HepG2 (cell line): ENCODE measurements around the gene SEPHS2. TPM values are rescaled to one million over a fixed set of nuclear protein-coding genes. Genes with fewer than 3 reads are reported as not detected.
A peak's percentile ranks its signal among the peaks of the same experiment; 100 is the strongest.

Experiments used
- FOSL2 ChIP-seq: sonication (generic); formaldehyde crosslinking; IDR thresholded peaks from 2 replicates; pipeline ENCODE4 v1.4.0; 2020; ENCODE audit warnings: missing genetic modification reagents
- GFI1 ChIP-seq: sonication (generic); formaldehyde crosslinking; IDR thresholded peaks from 2 replicates; pipeline ENCODE4 v1.5.0; 2020; ENCODE audit warnings: missing genetic modification reagents, mild to moderate bottlenecking, borderline replicate concordance
- GZF1 ChIP-seq: sonication (generic); formaldehyde crosslinking; IDR thresholded peaks from 2 replicates; pipeline ENCODE4 v1.5.1; 2020; ENCODE audit warnings: mild to moderate bottlenecking, missing genetic modification reagents
- HMG20B ChIP-seq: conservative IDR thresholded peaks from 2 replicates; pipeline ENCODE4 v1.6.1; 2016; ENCODE audit warnings: missing genetic modification reagents, missing compliant biosample characterization
- KDM5B ChIP-seq: sonication (generic); formaldehyde crosslinking; IDR thresholded peaks from 2 replicates; pipeline ENCODE4 v1.4.0; 2020; ENCODE audit warnings: missing genetic modification reagents, mild to moderate bottlenecking, borderline replicate concordance
- MEIS1 ChIP-seq: sonication (generic); formaldehyde crosslinking; IDR thresholded peaks from 2 replicates; pipeline ENCODE4 v1.9.0; 2021; ENCODE audit warnings: mild to moderate bottlenecking, missing genetic modification reagents, moderate library complexity, borderline replicate concordance
- MEIS2 ChIP-seq: sonication (generic); formaldehyde crosslinking; IDR thresholded peaks from 2 replicates; pipeline ENCODE4 v1.9.0; 2021; ENCODE audit warnings: mild to moderate bottlenecking, missing genetic modification reagents
- NONO ChIP-seq, 2 experiments: fragments of 450-650 bp in 1 of 2; sonication (generic) in 1 of 2; formaldehyde crosslinking in 1 of 2; IDR thresholded peaks in 1 of 2; conservative IDR thresholded peaks in 1 of 2; 2 replicates each; pipeline versions ENCODE4 v1.6.1 to v1.8.0; 2017 to 2022; ENCODE audit warnings: mild to moderate bottlenecking in 1 of 2, missing genetic modification reagents in 1 of 2, moderate library complexity in 1 of 2
- POLR2AphosphoS5 ChIP-seq: IDR thresholded peaks from 2 replicates; pipeline ENCODE4 v1.6.1; 2012; ENCODE audit warnings: low read depth, low read length
- SMC3 ChIP-seq: IDR thresholded peaks from 2 replicates; pipeline ENCODE4 v1.6.1; 2011; ENCODE audit warnings: low read length, improper control_type of control experiment
- TEAD3 ChIP-seq: optimal IDR thresholded peaks from 2 replicates; pipeline ENCODE3; 2016; ENCODE audit warnings: borderline replicate concordance
- YEATS2 ChIP-seq: sonication (generic); formaldehyde crosslinking; IDR thresholded peaks from 2 replicates; pipeline ENCODE4 v1.4.0; 2020; ENCODE audit warnings: missing genetic modification reagents, borderline replicate concordance
- ZFYVE20 ChIP-seq: sonication (generic); formaldehyde crosslinking; IDR thresholded peaks from 2 replicates; pipeline ENCODE4 v1.8.0; 2023; ENCODE audit warnings: low read depth, mild to moderate bottlenecking, moderate library complexity, missing genetic modification reagents, borderline replicate concordance
- ZKSCAN1 ChIP-seq: fragments of 150-350 bp; IDR thresholded peaks from 2 replicates; pipeline ENCODE4 v1.6.1; 2014; ENCODE audit warnings: low read length
- ZKSCAN5 ChIP-seq: sonication (generic); formaldehyde crosslinking; IDR thresholded peaks from 2 replicates; pipeline ENCODE4 v1.5.1; 2020; ENCODE audit warnings: mild to moderate bottlenecking, missing genetic modification reagents
- ZNF143 ChIP-seq: sonication (generic); formaldehyde crosslinking; IDR thresholded peaks from 2 replicates; pipeline ENCODE4 v1.4.0; 2020; ENCODE audit warnings: missing genetic modification reagents
- ZNF24 ChIP-seq: fragments of 450-650 bp; IDR thresholded peaks from 2 replicates; pipeline ENCODE4 v1.6.1; 2017; ENCODE audit warnings: antibody characterized with exemption, mild to moderate bottlenecking
- ZNF256 ChIP-seq: sonication (generic); formaldehyde crosslinking; conservative IDR thresholded peaks from 2 replicates; pipeline ENCODE4 v1.4.0; 2020; ENCODE audit warnings: missing genetic modification reagents
- ZNF3 ChIP-seq: IDR thresholded peaks from 2 replicates; pipeline ENCODE4 v1.7.0; 2017; ENCODE audit warnings: inconsistent platforms
- ZNF367 ChIP-seq: sonication (generic); formaldehyde crosslinking; IDR thresholded peaks from 2 replicates; pipeline ENCODE4 v1.4.0; 2020; ENCODE audit warnings: missing genetic modification reagents, borderline replicate concordance
- ZNF446 ChIP-seq: sonication (generic); formaldehyde crosslinking; IDR thresholded peaks from 2 replicates; pipeline ENCODE4 v1.5.0; 2020; ENCODE audit warnings: mild to moderate bottlenecking, missing genetic modification reagents
- ZNF569 ChIP-seq: sonication (generic); formaldehyde crosslinking; IDR thresholded peaks from 2 replicates; pipeline ENCODE4 v1.5.0; 2020; ENCODE audit warnings: mild to moderate bottlenecking, missing genetic modification reagents, moderate library complexity, borderline replicate concordance
- ZNF615 ChIP-seq: sonication (generic); formaldehyde crosslinking; IDR thresholded peaks from 2 replicates; pipeline ENCODE4 v1.5.0; 2020; ENCODE audit warnings: mild to moderate bottlenecking, missing genetic modification reagents, borderline replicate concordance
- ZNF737 ChIP-seq: sonication (generic); formaldehyde crosslinking; IDR thresholded peaks from 2 replicates; pipeline ENCODE4 v1.5.0; 2020; ENCODE audit warnings: missing genetic modification reagents, mild to moderate bottlenecking, borderline replicate concordance
- ZNF747 ChIP-seq: sonication (generic); formaldehyde crosslinking; IDR thresholded peaks from 2 replicates; pipeline ENCODE4 v1.8.1; 2023; ENCODE audit warnings: missing genetic modification reagents, mild to moderate bottlenecking, borderline replicate concordance
- polyA plus RNA-seq, 8 experiments: library from polyadenylated mRNA; depleted of rRNA in 3 of 8; stranded (reverse) in 7 of 8; unstranded in 1 of 8; fragments of >200 nt; fragmentation: Illumina TruSeq in 4 of 8; extraction: Trizol in 4 of 8; gene quantifications; 2 replicates each; pipeline versions ENCODE4 v1.2.1 to v1.2.3, GENCODE V29; 2011 to 2016; ENCODE audit warnings: low read depth in 4 of 8, missing spikeins in 1 of 8, mixed read lengths in 1 of 8; ENCODE audit not compliant: insufficient read depth in 1 of 8
- total RNA-seq, 5 experiments: library from RNA; depleted of rRNA; stranded (reverse); fragments of >200 nt; fragmentation: Illumina TruSeq; extraction: Trizol; gene quantifications; 2 replicates each; pipeline ENCODE4 v1.2.3, GENCODE V29; 2016; ENCODE audit warnings: low read depth in 1 of 5
- TF ChIP-seq, protein P1 (sequence below): sonication (generic); formaldehyde crosslinking; IDR thresholded peaks from 2 replicates; pipeline ENCODE4 v1.9.0; 2022; ENCODE audit warnings: low read depth, missing genetic modification reagents
- TF ChIP-seq, protein P2 (sequence below): sonication (generic); formaldehyde crosslinking; IDR thresholded peaks from 2 replicates; pipeline ENCODE4 v1.4.0; 2020; ENCODE audit warnings: missing genetic modification reagents

The SEPHS2 gene
- total and polyA plus RNA-seq, 2 of the 13 experiments (the other 11 are each of a cell fraction or from before 2014, with no cell fraction given) = 20.7 to 127 TPM

DNA sequence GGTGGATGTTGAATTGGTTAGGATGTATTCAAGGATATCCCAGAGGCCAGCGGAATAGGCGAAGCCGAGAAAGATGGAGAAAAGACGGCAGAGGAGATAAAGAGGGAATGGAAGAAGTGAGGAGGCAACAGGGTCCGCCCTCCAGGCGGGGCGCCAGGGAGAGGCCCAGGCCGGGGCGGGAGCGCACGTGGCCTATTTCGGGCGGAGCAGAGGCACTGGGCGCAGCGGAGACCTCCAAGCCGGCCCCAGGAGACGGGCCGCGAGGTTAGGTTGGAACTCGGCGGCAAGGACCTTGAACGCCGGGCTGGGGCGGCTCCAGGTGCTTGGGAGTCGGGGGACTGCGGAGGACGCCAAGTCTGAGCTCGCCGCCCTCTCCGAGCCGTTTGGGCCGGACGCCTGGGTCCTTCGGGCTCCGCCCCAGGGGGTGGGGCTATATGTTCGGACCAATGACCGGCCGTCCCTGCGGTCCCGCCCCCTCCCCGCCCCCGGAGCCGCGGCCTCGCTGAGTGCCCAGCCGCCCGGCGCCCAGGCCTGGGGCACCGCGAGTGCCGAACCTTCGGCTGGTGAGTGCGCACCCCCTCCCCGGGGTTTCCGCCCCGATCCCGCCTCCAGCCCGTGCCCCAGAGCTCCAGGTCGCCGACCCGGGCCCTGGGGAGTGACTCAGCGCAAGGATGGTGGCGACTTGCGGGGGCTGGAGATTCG is 38.4 kb downstream of the SEPHS2 start, which contains the start of gene ZNF771 (continued):
- TF ChIP-seq, protein P1, sequence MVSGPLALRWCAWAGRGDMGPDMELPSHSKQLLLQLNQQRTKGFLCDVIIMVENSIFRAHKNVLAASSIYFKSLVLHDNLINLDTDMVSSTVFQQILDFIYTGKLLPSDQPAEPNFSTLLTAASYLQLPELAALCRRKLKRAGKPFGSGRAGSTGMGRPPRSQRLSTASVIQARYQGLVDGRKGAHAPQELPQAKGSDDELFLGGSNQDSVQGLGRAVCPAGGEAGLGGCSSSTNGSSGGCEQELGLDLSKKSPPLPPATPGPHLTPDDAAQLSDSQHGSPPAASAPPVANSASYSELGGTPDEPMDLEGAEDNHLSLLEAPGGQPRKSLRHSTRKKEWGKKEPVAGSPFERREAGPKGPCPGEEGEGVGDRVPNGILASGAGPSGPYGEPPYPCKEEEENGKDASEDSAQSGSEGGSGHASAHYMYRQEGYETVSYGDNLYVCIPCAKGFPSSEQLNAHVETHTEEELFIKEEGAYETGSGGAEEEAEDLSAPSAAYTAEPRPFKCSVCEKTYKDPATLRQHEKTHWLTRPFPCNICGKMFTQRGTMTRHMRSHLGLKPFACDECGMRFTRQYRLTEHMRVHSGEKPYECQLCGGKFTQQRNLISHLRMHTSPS (CRISPR knock-in tag) = peak; percentile 72
- TF ChIP-seq, protein P2, sequence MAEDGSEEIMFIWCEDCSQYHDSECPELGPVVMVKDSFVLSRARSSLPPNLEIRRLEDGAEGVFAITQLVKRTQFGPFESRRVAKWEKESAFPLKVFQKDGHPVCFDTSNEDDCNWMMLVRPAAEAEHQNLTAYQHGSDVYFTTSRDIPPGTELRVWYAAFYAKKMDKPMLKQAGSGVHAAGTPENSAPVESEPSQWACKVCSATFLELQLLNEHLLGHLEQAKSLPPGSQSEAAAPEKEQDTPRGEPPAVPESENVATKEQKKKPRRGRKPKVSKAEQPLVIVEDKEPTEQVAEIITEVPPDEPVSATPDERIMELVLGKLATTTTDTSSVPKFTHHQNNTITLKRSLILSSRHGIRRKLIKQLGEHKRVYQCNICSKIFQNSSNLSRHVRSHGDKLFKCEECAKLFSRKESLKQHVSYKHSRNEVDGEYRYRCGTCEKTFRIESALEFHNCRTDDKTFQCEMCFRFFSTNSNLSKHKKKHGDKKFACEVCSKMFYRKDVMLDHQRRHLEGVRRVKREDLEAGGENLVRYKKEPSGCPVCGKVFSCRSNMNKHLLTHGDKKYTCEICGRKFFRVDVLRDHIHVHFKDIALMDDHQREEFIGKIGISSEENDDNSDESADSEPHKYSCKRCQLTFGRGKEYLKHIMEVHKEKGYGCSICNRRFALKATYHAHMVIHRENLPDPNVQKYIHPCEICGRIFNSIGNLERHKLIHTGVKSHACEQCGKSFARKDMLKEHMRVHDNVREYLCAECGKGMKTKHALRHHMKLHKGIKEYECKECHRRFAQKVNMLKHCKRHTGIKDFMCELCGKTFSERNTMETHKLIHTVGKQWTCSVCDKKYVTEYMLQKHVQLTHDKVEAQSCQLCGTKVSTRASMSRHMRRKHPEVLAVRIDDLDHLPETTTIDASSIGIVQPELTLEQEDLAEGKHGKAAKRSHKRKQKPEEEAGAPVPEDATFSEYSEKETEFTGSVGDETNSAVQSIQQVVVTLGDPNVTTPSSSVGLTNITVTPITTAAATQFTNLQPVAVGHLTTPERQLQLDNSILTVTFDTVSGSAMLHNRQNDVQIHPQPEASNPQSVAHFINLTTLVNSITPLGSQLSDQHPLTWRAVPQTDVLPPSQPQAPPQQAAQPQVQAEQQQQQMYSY (CRISPR knock-in tag) = no peak
- TF ChIP-seq HMG20B (CRISPR knock-in tag) = no peak
- no peak for TF ChIP-seq ZNF737 (CRISPR knock-in tag)
- no peak; the same call in 1 of the 2 replicates for TF ChIP-seq ZNF446 (CRISPR knock-in tag)
- TF ChIP-seq ZNF256 (CRISPR knock-in tag) = no peak; the same call in 1 of the 2 replicates
- TF ChIP-seq YEATS2 (CRISPR knock-in tag) = peak; percentile 82
- peak; percentile 78; the same call in 1 of the 2 replicates for TF ChIP-seq GFI1 (CRISPR knock-in tag)
- no peak for TF ChIP-seq NONO (IDR thresholded peaks at IDR 0.05)
- peak; percentile 88 for TF ChIP-seq NONO (CRISPR knock-in tag; conservative IDR thresholded peaks at IDR 0.05)
- no peak for TF ChIP-seq ZNF24
- TF ChIP-seq MEIS2 (CRISPR knock-in tag) = no peak
- TF ChIP-seq ZNF569 (CRISPR knock-in tag) = no peak
- peak; percentile 58; the same call in 1 of the 2 replicates for TF ChIP-seq ZKSCAN5
- no peak for TF ChIP-seq ZNF3 (CRISPR knock-in tag)
- TF ChIP-seq ZNF143 (CRISPR knock-in tag) = no peak
- TF ChIP-seq ZKSCAN1 = no peak
- TF ChIP-seq ZNF747 (CRISPR knock-in tag) = peak; percentile 86
- peak; percentile 85; the same call in 1 of the 2 replicates for TF ChIP-seq GZF1 (CRISPR knock-in tag)
- no peak for TF ChIP-seq ZFYVE20 (CRISPR knock-in tag)
- no peak for TF ChIP-seq SMC3
- no peak for TF ChIP-seq ZNF615 (CRISPR knock-in tag)
- peak; percentile 75 for TF ChIP-seq FOSL2
- TF ChIP-seq ZNF367 (CRISPR knock-in tag) = no peak
- TF ChIP-seq POLR2AphosphoS5 = peak; percentile 80
- TF ChIP-seq MEIS1 = peak; percentile 91
- TF ChIP-seq KDM5B (CRISPR knock-in tag) = peak; percentile 98
- no peak for TF ChIP-seq TEAD3 (CRISPR knock-in tag)
